NOMO-1 treated with DMSO at 0.1 percent for 48 hours (cell line): Measurements from ENCODE around the gene WAS.
"Not testable (repeated sequence)": the region's sequence is repeated elsewhere in the genome, so short reads cannot be mapped to it uniquely, and the experiment has no call there.

Source experiments
- DNase-seq: peaks from one replicate; lab custom pipeline; 2025; ENCODE audit not compliant: unreplicated experiment; lab: John Stamatoyannopoulos, UW

The WAS gene

DNA sequence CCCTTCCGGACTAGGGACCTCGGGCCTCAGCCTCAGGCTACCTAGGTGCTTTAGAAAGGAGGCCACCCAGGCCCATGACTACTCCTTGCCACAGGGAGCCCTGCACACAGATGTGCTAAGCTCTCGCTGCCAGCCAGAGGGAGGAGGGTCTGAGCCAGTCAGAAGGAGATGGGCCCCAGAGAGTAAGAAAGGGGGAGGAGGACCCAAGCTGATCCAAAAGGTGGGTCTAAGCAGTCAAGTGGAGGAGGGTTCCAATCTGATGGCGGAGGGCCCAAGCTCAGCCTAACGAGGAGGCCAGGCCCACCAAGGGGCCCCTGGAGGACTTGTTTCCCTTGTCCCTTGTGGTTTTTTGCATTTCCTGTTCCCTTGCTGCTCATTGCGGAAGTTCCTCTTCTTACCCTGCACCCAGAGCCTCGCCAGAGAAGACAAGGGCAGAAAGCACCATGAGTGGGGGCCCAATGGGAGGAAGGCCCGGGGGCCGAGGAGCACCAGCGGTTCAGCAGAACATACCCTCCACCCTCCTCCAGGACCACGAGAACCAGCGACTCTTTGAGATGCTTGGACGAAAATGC lies at the start of gene WAS:
Gene WAS, plus strand, starts transcription at position 389 of the 572 bp plus-strand sequence. Its CDS starts 55 bp downstream, at position 444.
- DNase-seq, result peak; percentile 84

DNA sequence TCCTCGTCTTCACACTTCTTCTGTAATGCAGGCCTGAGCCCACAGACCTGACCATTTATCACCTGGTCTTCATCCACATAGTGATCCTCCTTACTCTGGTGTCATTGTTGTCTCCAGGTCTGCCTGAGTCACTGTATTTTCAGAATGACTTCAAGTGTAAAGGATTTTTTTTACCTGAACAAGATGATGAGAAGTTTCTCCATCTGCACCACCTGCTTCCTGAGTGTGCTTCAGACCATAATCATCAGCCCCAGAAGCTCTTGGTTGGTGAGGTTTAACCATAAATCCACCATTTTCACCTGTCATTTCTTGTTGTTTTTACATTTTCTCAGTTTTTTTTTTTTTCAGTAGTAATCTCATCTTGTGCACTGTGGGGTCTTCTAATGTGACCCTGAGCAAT lies 47.3 kb upstream of the WAS start:
- DNase-seq, result no peak

DNA sequence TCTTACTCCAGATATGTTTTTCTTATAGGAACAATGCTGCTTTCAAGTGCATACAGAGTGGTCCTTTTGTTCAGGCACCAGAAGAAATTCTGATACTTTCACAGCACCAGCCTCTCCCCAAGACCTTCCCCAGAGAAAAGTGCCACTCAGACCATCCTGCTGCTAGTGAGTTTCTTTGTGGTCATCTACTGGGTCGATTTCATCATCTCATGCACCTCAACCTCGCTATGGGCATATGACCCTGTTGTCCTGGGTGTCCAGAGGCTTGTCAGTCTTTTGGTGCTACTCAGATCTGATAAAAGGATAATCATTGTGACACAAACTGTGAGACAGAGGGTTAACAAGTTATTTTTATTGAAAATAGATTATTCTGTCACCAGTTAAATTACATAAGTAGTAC lies 46.8 kb upstream of the WAS start:
- no peak for DNase-seq

DNA sequence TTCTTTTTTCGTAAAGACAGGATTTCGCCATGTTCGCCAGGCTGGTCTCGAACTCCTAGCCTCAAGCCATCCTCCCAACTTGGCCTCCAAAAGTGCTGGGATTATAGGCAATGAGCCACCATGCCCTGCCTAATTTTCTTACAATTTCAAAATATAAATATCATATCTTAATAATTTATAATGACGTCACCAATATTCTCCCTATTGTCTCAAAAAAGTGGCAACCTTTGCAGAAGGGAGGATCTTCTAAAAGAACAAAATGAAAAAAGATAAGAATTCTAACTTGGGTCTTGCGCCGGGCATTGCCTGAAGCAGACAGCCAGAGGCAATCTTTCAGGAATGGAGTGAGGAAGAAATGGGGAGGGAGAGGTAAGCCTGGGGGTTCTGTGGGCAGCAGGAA lies 37.9 kb upstream of the WAS start:
- no peak for DNase-seq

DNA sequence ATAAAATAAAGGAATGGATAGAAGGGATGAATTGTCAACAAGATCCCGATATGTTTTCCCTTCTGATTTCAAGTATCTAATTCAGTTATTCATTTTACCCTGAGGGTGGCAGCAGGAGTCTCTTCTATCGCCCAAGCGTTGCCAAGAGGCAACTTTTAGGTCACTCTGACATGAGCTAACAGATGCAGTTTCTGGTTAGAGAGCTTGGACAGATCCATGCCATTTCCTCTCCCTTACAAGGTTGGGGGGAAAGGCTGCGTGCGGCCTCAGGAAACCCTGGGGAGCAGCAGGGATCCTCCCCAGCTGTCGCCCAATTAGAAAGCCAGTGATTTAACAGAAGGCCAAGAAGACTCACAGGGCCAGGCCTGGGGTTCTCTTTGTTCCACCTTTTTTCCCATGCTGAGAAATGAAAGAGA lies 35.3 kb upstream of the WAS start:
- DNase-seq, result peak; percentile 51

DNA sequence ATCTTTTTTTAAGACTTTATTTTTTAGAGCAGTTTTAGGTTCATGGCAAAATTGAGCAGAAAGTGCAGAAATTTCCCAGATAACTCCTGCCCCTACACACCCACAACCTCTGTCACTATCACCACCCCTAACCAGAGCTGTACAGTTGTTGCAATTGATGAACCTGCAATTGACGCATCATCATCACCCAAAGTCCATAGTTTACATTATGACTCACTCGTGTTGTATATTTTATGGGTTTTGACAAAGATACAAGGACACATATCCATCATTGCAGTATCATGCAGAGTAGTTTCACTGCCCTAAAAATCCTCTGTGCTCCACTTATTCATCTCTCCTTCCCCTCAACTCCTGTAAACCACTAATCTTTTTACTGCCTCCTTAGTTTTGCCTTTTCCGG lies 34.5 kb upstream of the WAS start:
- DNase-seq, result no peak

DNA sequence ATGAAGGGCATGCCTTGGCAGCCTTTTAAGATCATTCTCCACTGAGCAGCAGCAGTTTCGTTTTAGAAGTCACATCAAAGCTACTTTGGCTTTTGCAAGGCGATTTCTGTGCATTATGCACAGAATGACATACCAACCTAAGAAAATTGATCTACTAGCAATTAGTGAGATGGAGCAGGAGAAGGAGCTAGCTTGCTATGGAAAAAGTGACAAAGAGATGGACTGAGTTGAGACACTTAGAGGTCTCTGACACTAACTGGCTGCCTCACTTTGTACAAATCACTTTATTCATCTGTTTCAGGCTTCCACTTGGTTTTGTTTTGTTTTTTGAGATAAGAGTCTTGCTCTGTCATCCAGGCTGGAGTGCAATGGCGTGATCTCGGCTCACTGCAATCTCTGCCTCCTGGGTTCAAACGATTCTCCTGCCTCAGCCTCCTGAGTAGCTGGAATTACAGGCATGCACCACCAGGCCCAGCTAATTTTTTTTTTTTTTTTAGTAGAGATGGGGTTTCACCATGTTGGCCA lies 31.5 kb upstream of the WAS start:
- not testable (repeated sequence) for DNase-seq

DNA sequence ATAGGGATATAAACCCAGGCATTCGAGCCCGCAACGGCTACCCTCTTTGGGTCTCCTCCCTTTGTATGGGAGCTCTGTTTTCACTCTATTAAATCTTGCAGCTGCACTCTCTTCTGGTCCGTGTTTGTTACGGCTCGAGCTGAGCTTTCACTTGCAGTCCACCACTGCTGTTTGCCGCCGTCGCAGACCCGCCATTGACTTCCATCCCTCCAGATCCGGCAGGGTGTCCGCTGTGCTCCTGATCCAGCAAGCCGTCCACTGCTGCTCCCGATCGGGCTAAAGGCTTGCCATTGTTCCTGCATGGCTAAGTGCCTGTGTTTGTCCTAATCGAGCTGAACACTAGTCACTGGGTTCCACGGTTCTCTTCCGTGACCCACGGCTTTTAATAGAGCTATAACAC lies 28.9 kb upstream of the WAS start:
- DNase-seq, result not testable (repeated sequence)

DNA sequence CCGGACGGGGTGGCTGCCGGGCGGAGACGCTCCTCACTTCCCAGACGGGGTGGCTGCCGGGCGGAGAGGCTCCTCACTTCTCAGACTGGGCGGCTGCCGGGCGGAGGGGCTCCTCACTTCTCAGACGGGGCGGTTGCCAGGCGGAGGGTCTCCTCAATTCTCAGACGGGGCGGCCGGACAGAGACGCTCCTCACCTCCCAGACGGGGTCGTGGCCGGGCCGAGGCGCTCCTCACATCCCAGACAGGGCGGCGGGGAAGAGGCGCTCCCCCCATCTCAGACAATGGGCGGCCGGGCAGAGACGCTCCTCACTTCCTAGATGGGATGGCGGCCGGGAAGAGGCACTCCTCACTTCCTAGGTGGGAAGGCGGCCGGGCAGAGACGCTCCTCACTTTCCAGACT lies 23.9 kb upstream of the WAS start:
- DNase-seq, result not testable (repeated sequence)

DNA sequence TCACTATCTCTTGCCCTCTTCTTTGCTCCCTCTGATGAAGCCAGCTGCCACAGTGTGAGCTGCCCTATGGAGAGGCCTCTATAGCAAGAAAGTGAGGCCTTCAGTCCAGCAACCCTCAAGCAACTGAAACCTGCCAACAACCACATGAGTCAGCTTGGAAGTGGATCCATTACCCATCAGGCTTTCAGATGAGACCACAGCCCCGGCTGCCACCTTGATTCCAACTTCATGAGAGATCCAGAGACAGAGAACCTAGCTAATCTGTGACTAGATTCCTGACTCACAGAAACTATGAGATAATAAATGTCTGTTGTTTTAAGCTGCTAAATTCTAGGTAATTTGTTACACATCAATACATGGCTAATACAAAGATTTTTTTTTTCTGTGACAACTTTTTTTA lies 20.4 kb upstream of the WAS start:
- no peak for DNase-seq

DNA sequence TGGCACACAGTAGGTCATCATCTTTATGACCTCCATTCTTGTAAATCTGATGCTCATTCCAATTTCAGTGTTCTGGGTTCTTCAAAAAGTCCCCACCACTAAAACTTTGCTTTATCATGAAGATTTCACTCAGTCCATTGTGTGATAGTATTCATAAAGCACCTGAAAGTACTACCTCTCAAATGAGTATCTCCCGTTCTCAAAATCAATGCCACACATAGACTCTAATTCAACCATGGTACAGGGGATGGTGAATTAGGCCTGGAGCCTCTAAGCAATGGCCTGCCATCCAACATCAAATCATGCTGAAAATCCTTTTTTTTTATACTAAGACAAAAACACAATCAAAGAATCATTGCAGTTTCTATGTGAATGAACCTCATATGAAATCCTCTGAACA lies 19.4 kb upstream of the WAS start:
- DNase-seq, result no peak

DNA sequence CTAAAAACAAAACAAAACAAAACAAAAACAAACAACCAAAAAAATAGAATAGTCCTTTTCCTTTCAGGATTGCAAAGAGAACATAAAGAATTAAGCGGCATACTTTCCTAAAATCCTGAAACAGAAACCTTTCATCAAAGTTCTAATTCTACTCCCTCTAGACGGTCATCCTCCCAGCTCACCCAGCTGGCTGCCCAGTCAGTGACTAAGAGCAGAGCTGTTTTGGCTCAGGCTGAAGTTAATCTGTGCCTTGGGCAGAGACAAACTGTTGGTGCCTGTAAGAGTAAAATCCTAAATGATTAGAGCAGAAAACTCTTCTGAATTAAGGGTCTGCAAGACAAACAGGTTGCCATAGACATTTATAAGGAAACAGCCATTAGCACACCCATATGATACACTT lies 17.6 kb upstream of the WAS start:
- no peak for DNase-seq

DNA sequence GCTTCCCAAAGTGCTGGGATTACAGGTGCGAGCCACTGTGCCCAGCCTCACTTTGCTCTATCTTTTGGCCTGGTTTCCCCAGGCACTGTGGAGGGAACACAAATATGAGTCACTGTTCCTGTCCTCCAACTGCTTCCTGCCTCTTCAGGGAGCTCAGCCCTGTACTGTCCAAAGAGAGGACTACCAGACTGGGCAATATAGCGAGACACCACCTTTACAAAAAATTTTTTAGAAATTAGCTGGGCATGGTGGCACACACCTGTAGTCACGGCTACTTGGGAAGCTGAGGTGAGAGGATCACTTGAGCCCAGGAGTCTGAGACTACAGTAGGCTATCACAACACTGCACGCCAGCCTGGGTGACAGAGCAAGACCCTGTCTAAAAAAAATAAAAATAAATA lies 16.9 kb upstream of the WAS start:
- no peak for DNase-seq

DNA sequence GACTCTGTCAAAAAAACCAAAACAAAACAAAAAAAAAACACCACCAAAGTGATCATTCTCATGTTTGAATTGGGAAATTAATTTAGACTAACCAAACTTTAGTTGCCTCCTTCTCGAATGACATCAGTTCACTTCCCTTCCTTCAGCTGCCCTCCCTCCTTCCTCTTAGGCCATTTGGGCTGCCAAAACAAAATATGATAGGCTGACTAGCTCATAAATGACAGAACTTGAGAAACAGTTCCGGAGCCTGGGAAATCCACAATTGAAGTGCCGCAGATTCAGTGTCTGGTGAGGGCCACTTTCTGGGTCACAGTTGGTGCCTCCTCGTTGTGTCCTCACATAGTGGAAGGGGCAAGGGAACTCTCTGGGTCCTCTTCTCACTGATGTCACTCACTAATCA lies 16.1 kb upstream of the WAS start:
- DNase-seq, result peak; percentile 55

DNA sequence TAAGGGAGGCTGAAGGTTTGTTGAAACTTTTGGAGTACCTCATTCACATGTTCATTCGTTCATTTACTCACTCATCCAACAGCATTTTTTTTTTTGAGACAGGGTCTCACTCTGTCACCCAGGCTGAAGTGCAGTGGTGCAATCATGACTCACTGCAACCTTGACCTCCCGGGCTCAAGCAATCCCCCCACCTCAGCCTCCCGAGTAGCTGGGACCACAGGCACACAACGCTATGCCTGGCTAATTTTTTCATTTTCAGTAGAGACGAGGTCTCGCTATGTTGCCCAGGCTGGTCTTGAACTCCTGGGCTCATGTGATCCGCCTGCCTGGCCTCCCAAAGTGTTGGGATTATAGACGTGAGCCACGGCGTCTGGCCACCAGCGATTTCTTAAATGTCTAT lies 15.4 kb upstream of the WAS start:
- DNase-seq, result not testable (repeated sequence)

DNA sequence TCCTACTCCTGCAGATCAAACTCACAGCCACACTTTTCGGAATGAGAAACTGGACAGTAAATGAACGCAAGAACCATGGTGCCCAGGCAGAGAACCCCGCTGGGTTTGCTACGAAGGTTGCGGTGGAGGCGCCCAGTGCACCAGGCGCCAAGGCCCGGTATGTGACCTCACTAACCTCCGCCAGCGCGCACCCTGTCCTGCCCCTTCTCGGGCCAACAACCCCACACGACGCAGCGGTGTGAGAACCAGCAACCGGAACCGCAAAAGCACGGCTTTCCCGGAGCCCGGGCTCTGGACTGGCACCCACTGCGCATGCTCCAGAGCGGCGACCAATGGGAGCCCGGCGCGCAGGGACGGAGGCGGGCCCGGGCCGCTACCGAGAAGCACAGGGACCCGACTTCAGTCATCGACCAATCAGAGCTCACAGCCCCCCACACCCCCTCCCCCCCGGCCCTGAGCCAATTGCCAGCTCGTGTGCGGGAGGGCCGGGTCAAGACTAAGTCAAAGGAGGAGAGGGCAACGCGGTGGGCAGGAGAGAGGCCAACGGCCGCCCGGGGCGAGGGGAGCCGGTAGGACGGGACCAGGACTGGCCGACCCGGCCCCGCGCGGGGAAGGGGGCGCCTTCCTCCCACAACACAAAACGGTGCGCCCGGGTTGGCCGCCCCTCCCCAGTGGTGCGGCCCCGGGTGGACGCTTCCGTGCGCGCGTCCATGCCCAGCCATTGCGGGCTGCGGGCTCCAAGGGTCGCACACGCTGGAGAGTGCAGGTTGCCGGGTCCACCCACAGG lies 7.3 kb upstream of the WAS start:
- DNase-seq, result peak; percentile 85

DNA sequence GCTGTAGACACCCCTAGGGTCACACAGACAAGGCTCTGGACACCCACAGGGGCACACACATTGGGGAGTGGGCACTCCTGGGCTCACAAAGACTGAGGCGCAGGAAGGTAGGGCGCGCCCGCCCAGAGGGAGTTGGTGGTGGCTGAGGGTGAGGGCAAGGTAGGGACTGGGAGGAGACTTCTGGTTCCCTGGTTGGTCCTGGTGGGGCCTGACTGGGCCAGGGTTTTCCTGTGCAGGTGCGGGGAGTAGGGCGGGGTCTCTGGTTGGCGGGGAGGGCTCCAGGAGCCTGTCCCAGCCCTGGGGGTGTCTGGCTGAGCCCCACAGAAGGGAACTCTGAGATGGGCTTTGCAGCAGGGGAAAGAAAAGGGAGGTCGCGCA lies 6.7 kb upstream of the WAS start:
- DNase-seq, result no peak

DNA sequence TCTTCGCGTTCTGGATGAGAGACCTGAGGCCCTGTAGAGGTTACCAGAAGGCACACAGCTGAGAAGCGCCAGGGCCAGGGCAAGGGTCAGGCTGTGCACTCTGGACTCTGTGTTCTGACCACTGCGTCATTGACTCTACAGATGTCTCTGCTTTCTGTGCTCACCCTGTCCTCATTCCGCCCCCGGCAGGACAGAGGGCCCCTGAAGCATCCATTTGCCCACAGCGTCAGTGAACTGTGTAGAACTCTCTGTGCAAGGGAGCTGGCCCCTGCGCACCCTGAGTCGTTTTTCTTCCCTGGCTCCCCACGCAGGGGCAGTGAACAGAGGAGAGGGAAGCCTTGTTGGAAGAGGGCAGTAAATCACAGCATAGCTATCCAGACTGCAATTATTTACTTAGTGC lies 6.1 kb upstream of the WAS start:
- DNase-seq, result no peak

DNA sequence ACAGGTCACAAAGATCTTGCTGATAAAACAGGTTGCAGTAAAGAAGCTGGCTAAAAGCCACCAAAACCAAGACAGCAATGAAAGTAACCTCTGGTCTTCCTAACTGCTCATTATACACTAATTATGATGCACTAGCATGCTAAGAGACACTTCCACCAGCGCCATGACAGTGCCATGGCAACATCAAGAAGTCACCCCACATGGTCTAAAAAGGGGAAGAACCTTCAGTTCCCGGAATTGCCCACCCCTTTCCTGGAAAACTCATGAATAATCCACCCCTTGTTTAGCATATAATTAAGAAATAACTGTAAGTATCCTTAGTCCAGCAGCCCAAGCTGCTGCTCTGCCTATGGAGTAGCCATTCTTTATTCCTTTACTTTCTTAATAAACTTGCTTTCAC lies 3.1 kb upstream of the WAS start:
- DNase-seq, result peak; percentile 24

DNA sequence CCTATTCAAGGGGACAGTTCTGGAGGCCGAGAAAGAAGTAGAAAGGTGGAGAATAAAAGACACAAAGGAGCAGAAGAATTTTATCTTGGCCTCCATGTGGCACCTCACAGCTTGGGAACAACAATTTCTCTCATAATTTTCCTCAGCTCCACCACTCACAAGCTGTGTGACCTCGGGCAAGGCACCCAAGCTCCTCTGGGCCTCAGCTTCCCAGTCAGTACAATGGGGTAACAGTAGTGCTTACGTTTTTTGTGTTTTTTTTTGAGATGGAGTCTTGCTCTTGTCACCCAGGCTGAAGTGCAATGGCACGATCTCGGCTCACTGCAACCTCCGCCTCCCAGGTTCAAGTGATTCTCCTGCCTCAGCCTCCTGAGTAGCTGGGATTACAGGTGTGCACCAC lies 2.7 kb upstream of the WAS start:
- not testable (repeated sequence) for DNase-seq

DNA sequence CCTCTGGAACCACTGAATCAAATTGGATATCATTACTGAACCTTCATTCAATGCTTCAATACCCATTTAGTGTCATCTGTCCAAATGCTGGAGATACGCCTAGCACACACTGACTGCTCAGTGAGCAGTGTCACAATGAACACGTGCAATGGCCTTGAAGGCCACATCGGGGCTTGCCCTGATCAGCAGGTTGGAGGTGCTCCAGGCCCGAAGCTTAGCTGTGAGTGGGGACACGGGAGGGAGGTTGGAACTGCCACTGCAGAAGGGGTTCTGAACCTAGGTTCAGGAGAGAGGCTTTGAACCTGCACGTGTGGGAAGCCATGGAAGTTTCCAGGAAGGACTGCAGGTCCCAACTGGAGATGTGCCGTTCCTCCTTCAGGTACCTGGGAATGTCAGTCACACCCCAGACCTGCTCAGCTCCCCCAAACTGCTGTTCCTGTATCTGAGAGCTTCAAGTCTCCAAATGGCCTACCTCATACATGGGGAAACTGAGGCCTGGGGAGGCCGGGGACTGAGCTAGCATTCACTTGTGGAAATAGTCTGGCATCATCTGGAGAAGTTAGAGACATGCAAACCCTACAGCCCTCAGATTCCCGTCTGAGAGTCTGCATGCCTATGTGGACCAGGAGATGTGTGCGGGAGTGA lies 1.9 kb upstream of the WAS start:
- DNase-seq, result no peak

DNA sequence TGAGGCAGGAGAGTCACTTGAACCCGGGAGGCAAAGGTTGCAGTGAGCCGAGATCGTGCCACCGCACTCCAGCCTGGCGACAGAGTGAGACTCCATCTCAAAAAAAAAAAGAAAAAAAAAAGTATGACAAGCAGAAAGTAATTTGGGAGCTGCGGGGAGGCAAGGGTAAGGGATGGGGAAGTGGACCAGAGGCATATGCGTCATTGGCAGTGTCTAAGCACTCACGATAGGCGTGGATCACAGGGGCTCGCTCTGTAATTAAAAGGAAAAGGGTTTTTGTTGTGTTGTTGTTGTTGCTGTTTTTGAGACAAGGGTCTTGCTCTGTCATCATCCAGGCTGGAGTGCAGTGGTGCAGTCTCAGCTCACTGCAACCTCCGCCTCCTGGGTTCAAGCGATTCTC lies 804 bp upstream of the WAS start:
- DNase-seq, result peak; percentile 53
